Effector CD4-positive, alpha-beta T cell (primary cell): ENCODE data around the gene BLCAP.
"Not testable (repeated sequence)": the region's sequence is repeated elsewhere in the genome, so short reads cannot be mapped to it uniquely, and the experiment has no call there.

Source experiments
- DNase-seq: peaks from one replicate; pipeline ENCODE4 v3.0.0-alpha.2; 2020

The BLCAP gene

GRCh38 chr20:37479925-37480691 is 47.6 kb downstream of the BLCAP start:
- DNase-seq, result no peak

DNA sequence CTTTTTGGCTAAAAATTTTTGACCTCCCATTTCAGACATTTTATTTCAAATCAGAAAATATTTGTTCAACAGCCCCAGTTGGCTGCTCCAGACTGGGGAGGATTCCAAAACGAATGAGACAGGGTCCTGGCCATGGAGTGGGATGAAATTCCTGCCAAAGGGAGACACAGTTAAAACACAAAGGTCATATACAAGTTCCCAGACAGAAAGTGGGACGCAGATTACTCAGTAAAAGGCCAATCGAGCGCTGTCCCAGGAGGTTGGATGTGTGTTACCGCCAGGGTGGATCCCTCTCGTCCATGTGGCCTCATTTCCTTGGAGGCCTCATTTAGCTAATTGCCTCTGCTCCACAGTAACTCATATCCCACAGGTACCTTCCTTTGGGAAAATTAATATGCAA is 48.4 kb downstream of the BLCAP start:
- no peak for DNase-seq

- DNase-seq, result no peak
Measured at GRCh38 chr20:37477041-37477440, 50.6 kb downstream of the BLCAP start.

- DNase-seq, result no peak
Measured at GRCh38 chr20:37475252-37475651, 52.4 kb downstream of the BLCAP start.

- no peak for DNase-seq
Measured at GRCh38 chr20:37474386-37474785, 53.3 kb downstream of the BLCAP start.

GRCh38 chr20:37473249-37474000 is 54.3 kb downstream of the BLCAP start:
- no peak for DNase-seq

DNA sequence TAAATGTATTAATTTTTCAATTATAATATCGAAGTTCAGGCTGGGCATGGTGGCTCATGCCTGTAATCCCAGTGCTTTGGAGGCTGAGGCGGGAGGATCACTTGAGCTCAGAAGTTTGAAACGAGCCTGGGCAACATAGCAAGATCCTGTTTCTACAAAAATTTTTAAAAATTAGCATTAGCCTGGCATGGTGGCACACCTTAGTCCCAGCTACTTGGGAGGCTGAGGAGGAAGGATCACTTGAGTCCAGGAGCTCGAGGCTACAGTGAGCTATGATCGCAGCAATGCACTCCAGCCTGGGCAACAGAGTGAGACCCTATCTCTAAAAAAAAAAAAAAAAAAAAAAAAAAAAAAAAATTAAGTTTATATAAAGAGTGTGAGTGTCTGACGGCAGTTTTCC is 55.2 kb downstream of the BLCAP start:
- not testable (repeated sequence) for DNase-seq

DNA sequence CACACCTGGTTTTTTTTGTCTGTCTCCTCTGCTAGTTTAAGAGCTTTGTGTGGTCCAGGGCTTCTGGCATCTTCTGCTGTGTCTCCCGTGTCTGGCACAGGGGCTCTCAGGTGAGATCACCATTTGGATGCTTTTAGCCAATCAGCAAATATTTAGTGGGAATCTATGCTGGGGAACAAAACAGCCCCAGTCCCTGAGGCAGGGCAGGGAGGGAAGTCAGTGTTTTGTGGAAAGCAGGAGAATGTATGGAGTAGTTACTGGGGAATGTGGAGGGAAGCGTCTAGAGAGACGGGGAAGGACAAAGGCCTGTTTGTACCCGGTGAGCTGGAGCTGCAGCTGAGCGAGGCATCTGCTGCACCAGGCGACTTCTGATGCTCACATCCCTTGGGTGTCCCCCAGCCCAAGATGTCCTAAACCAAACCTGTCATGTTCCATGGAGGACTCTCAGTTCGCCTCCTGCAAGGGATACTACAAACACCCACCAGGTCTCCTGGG is 55.9 kb downstream of the BLCAP start:
- no peak for DNase-seq

DNA sequence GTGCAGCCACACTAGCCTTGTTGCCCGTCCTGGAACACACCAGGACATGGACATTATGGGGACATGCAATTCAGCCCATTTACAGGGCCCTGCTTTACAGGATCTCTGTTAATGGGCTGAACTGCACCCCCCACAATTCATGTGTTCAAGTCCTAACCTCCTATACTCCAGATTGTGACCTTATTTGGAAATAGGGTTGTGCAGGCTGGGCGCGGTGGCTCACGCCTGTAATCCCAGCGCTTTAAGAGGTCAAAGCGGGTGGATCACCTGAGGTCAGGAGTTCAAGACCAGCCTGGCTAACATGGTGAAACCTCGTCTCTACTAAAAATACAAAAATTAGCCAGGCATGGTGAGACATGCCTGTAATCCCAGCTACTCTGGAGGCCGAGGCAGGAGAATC is 57.5 kb downstream of the BLCAP start:
- DNase-seq, result not testable (repeated sequence)

- DNase-seq, result no peak
Measured at GRCh38 chr20:37469531-37469930, 58.1 kb downstream of the BLCAP start.

DNA sequence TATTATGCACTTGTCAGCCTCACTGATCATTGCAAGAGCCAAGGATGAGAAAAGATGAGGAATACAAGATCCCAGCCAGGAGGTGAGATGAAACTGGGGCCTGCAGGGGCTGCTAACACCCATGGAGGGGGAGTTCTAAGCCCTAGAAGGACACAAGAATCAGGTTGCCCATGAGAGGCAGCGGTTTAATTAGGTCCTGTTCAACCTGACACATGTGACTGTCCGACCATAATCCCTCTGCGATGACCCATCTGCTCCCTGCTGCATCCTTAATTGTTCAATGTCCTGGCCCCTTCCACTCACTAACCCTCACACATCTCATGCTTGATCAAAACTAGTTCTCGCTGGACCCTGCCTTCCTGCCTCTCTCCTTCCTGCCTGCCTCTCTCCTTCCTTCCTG is 58.8 kb downstream of the BLCAP start:
- DNase-seq, result no peak
